ENCODE measurements around the gene LGR6. TPM values are rescaled to one million over a fixed set of nuclear protein-coding genes. Genes with fewer than 3 reads are reported as not detected.

LGR6 gene
- total RNA-seq, 1 experiment from 2014 or later, result 0.26 TPM

DNA sequence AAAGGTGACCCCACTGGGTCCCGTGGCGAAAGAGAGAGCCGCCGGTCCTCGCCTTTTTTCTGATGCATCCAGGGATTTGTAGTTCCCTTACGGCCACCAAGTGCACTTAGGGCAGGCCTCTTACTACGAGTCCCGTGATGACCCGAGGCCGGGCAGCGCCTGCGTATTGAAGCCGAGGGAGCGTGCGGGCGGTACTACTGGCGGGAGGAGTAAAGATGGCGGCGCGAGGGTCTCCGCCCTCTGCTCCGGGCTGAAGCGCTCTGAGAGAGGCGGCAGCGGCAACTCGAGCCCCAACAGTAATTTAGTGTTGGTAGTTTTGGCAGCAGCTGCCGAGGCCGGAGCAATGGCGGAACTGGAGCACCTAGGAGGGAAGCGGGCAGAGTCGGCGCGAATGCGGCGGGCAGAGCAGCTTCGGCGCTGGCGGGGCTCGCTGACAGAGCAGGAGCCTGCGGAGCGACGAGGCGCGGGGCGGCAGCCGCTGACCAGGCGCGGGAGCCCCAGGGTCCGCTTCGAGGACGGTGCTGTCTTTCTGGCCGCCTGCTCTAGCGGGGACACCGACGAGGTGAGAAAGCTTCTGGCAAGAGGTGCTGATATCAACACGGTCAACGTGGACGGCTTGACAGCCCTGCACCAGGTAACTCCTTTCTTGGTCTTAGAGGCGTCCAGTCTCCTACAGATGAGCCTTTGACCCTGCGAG lies 155.1 kb downstream of the LGR6 start, which contains the start of gene PPP1R12B:
TSS of gene PPP1R12B (plus strand) at position 191 of the 697 bp plus-strand sequence. CDS start at position 344, 153 bp downstream.
- DNase-seq (peak; percentile 96), ATAC-seq (peak; percentile 97)
- peak within 1 kb of the TSS; percentile 94 for H3K4me2 ChIP-seq (ENCODE audit: low read length)
- H3K9me3 ChIP-seq (ENCODE audit: low read length), result no peaks in the 10 kb centered on the region
- TF ChIP-seq, protein P1, sequence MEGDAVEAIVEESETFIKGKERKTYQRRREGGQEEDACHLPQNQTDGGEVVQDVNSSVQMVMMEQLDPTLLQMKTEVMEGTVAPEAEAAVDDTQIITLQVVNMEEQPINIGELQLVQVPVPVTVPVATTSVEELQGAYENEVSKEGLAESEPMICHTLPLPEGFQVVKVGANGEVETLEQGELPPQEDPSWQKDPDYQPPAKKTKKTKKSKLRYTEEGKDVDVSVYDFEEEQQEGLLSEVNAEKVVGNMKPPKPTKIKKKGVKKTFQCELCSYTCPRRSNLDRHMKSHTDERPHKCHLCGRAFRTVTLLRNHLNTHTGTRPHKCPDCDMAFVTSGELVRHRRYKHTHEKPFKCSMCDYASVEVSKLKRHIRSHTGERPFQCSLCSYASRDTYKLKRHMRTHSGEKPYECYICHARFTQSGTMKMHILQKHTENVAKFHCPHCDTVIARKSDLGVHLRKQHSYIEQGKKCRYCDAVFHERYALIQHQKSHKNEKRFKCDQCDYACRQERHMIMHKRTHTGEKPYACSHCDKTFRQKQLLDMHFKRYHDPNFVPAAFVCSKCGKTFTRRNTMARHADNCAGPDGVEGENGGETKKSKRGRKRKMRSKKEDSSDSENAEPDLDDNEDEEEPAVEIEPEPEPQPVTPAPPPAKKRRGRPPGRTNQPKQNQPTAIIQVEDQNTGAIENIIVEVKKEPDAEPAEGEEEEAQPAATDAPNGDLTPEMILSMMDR (conservative IDR thresholded peaks at IDR 0.05; ENCODE audit: low read depth, low read length), result no peak
- TF ChIP-seq EZH2 (IDR thresholded peaks at IDR 0.05; ENCODE audit: low read length, unreplicated experiment) (no peak), EZH2phosphoT487 (IDR thresholded peaks at IDR 0.05; ENCODE audit: borderline replicate concordance, low read length) (no peak)
- H3F3A ChIP-seq (ENCODE audit: low read length, unreplicated experiment), result no peaks in the 10 kb centered on the region
- H3K27ac ChIP-seq (ENCODE audit: low read length), result peak within 1 kb of the TSS; percentile 34
- intact Hi-C loops (cut with micrococcal nuclease), result loop anchor here (2.0 to 10.0 kb wide), 2 partner anchors 256 to 372 kb away; no protein-coding TSS in a partner anchor
- peak within 1 kb of the TSS; percentile 93 for H2AFZ ChIP-seq (ENCODE audit: low read length)
- H3K27me3 ChIP-seq (ENCODE audit: low read length), result no peaks in the 10 kb centered on the region
- no peaks in the 10 kb centered on the region for H3K36me3 ChIP-seq (ENCODE audit: low read depth, low read length)
- H3K4me3 ChIP-seq (ENCODE audit: low read length), result peak within 1 kb of the TSS; percentile 98
- H3K4me1 ChIP-seq (ENCODE audit: insufficient read depth, low read length), result 0 out of 2 replicates have a peak, but pooled peaks cover 9% of the 10 kb centered on the region
- no TSS peak for BruUV-seq (replicated peaks)
- CTCF ChIA-PET, result no interaction called here
- no peaks in the 10 kb centered on the region for H3K9me2 ChIP-seq (replicated peaks; ENCODE audit: low read length)
- H4K20me1 ChIP-seq (ENCODE audit: low read length), result no peaks in the 10 kb centered on the region
- POLR2A ChIA-PET (ENCODE audit: unreplicated experiment), result no interaction called here
- peak within 1 kb of the TSS; percentile 86 for H3K9ac ChIP-seq (ENCODE audit: low read length)
- H3K79me2 ChIP-seq (ENCODE audit: low read length), result peaks cover 45% of the 10 kb centered on the region

DNA sequence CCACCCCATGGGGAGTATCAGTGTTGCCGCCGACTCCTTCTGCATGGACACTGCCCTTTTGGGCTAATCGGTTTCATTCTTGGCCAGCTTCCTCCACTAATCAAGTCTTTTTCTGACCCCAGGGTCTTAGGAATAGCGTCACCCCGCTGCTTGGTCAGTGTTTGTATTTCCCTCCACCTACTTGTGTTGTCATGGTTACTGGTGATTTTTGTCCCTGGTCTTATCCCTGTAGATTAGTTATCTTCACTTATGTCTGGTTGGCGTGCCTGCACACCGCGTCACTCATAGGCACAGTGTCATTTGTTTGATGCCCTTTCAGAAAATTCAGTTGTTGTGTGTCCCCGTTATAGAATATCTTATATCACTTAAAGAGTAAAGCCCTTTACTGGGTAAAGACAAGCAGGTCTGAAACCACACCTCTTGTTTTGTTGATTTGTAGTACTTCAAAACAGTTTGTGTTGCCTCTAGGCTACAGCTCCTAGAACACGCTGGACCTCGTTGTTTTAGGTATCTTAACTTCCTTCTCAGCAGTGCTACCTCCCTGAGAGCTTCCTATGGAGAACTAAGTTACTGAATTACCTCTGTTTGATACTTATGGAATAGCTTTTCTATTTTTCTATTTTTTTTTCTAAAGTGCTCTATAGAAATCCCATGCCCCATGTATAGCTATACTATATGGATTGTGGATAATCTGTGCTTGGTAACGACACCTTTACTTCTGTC lies 155.8 kb downstream of the LGR6 start:
- intact Hi-C loops (cut with micrococcal nuclease), result loop anchor here (2.0 to 10.0 kb wide), 2 partner anchors 255 to 371 kb away; no protein-coding TSS in a partner anchor
- TF ChIP-seq EZH2phosphoT487 (IDR thresholded peaks at IDR 0.05; ENCODE audit: borderline replicate concordance, low read length) (no peak), EZH2 (IDR thresholded peaks at IDR 0.05; ENCODE audit: low read length, unreplicated experiment) (no peak)
- TF ChIP-seq, protein P1 (conservative IDR thresholded peaks at IDR 0.05; ENCODE audit: low read depth, low read length), result no peak
- peak overlapping the region; percentile 86 for H3K9ac ChIP-seq (ENCODE audit: low read length)
- peak overlapping the region; percentile 93 for H2AFZ ChIP-seq (ENCODE audit: low read length)
- 0 out of 2 replicates have a peak, but pooled peaks cover 9% of the 10 kb centered on the region for H3K4me1 ChIP-seq (ENCODE audit: insufficient read depth, low read length)
- no peaks in the 10 kb centered on the region for H3K36me3 ChIP-seq (ENCODE audit: low read depth, low read length)
- H3K4me2 ChIP-seq (ENCODE audit: low read length), result peak overlapping the region; percentile 94
- no peaks in the 10 kb centered on the region for H3F3A ChIP-seq (ENCODE audit: low read length, unreplicated experiment)
- ATAC-seq (peak; percentile 12), DNase-seq (peak; percentile 2)
- H4K20me1 ChIP-seq (ENCODE audit: low read length), result no peaks in the 10 kb centered on the region
- no peaks in the 10 kb centered on the region for H3K9me3 ChIP-seq (ENCODE audit: low read length)
- H3K27me3 ChIP-seq (ENCODE audit: low read length), result no peaks in the 10 kb centered on the region
- H3K79me2 ChIP-seq (ENCODE audit: low read length), result peaks cover 49% of the 10 kb centered on the region
- BruUV-seq (replicated peaks), result no TSS peak
- ChIA-PET CTCF (no interaction called here), POLR2A (ENCODE audit: unreplicated experiment) (no interaction called here)
- peak overlapping the region; percentile 98 for H3K4me3 ChIP-seq (ENCODE audit: low read length)
- no peaks in the 10 kb centered on the region for H3K9me2 ChIP-seq (replicated peaks; ENCODE audit: low read length)
- H3K27ac ChIP-seq (ENCODE audit: low read length), result 0 out of 2 replicates have a peak overlapping the region, but pooled peaks have one; percentile 34

Data from PC-3 (cell line).